Nephron (organoid): ENCODE measurements around the gene DNASE1L2.

Experiments used
- H3K27ac Mint-ChIP-seq, 3 experiments: 2 replicates each; pipeline ENCODE4 v1.8.0; 2020; ENCODE audit warnings: mixed read lengths in 3 of 3, mild to moderate bottlenecking in 2 of 3, moderate library complexity in 1 of 3
- H3K27me3 Mint-ChIP-seq: 2 replicates; pipeline ENCODE4 v1.8.0; 2021; ENCODE audit warnings: low read depth, mild to moderate bottlenecking, moderate library complexity, mixed read lengths
- H3K36me3 Mint-ChIP-seq: 2 replicates; pipeline ENCODE4 v1.8.0; 2020; ENCODE audit warnings: low read depth, mixed read lengths
- H3K4me1 Mint-ChIP-seq: 2 replicates; pipeline ENCODE4 v1.8.0; 2020; ENCODE audit warnings: mixed read lengths
- H3K4me3 Mint-ChIP-seq, 3 experiments: 2 replicates each; pipeline ENCODE4 v1.8.0; 2020; ENCODE audit warnings: mild to moderate bottlenecking in 3 of 3, mixed read lengths in 3 of 3, moderate library complexity in 2 of 3
- H3K9me3 Mint-ChIP-seq: 2 replicates; pipeline ENCODE4 v1.8.0; 2020; ENCODE audit warnings: mixed read lengths
- TF ChIP-seq, protein P1 (sequence below), 3 experiments: fragments of 200-600 bp; sonication (generic); IDR thresholded peaks; one replicate each; pipeline ENCODE4 v1.5.0; 2021; ENCODE audit warnings: antibody characterized with exemption in 3 of 3; ENCODE audit not compliant: unreplicated experiment in 3 of 3

Gene DNASE1L2

DNA sequence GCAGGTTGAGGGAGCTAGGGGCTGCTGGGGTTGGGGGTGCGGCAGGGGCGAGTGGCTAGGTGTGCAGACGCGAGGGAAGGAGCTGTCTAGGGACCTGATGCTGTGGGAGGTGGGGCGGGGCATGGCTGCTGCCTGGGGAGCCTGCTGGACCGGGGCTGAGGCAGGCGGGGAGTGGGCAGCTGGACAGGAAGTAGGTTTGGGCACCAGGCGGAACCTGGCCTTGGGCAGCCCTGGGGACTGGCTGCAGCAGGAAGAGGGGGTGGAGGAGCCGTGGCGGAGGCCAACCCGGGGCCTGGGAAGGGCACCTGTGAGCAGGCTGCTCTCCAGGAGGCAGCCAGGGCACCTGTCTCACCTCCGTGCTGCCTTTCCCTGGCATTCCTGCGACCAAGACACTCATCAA, 5.9 kb upstream of the DNASE1L2 start:
- TF ChIP-seq, protein P1, sequence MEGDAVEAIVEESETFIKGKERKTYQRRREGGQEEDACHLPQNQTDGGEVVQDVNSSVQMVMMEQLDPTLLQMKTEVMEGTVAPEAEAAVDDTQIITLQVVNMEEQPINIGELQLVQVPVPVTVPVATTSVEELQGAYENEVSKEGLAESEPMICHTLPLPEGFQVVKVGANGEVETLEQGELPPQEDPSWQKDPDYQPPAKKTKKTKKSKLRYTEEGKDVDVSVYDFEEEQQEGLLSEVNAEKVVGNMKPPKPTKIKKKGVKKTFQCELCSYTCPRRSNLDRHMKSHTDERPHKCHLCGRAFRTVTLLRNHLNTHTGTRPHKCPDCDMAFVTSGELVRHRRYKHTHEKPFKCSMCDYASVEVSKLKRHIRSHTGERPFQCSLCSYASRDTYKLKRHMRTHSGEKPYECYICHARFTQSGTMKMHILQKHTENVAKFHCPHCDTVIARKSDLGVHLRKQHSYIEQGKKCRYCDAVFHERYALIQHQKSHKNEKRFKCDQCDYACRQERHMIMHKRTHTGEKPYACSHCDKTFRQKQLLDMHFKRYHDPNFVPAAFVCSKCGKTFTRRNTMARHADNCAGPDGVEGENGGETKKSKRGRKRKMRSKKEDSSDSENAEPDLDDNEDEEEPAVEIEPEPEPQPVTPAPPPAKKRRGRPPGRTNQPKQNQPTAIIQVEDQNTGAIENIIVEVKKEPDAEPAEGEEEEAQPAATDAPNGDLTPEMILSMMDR (IDR thresholded peaks at IDR 0.05; ENCODE audit: unreplicated experiment in 3 of 3) = no peak
- Mint-ChIP-seq H3K4me1 (no peaks in the 10 kb centered on the region), H3K27me3 (peaks cover 5% of the 10 kb centered on the region), H3K4me3 (no peak overlapping the region), H3K9me3 (no peaks in the 10 kb centered on the region), H3K27ac (no peak overlapping the region), H3K36me3 (peaks cover 4% of the 10 kb centered on the region)

DNA sequence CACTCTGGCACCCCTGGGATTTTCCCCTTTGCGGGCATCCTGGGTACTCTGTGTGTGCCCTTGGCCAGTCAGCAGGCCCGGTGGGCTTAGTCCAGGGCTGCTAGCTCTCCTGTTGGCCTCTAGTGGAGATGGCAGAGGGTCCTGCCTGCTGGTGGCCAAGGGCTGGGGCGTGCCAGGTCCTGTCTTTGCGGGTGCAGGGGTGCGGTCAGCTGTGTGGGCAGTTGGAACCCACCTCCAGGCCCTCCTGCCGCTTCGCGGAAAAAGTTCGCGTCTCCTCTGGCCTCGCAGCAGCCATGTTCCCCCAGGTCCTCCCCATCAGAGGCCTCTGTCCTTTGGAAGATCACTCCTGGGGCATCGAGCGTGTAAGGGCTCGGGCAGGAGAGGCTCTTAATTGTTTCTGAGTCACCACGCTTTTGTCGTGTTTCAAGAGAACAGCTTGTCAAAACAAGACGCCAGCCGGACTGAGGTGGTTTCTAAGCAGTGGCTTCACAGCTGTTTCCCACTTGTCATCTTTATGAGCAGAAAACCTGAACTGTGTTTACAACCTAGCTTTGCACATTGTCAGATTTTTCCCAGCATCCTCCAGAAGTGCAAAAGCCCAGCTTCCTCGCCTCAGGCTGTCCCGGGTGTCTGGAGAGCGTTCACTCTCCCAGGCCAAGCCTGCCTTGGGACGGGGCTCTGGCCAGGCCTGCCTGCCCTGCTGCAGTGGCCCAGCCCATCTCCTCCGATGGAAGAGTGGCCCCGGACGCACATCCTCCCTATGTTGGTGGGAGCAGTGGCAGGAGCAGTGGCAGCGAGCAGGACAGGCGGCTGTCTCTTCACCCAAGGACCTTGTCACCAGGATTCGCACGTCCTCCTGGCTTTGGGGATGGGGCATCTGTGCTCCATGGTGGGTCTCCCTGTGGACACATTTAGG, 5.0 kb upstream of the DNASE1L2 start:
- no peaks in the 10 kb centered on the region for H3K9me3 Mint-ChIP-seq
- no peak overlapping the region for H3K4me3 Mint-ChIP-seq
- TF ChIP-seq, protein P1 (IDR thresholded peaks at IDR 0.05; ENCODE audit: unreplicated experiment in 3 of 3) = no peak
- peaks cover 14% of the 10 kb centered on the region for H3K27me3 Mint-ChIP-seq
- H3K27ac Mint-ChIP-seq = no peak overlapping the region
- H3K36me3 Mint-ChIP-seq = peaks cover 4% of the 10 kb centered on the region
- no peaks in the 10 kb centered on the region for H3K4me1 Mint-ChIP-seq

DNA sequence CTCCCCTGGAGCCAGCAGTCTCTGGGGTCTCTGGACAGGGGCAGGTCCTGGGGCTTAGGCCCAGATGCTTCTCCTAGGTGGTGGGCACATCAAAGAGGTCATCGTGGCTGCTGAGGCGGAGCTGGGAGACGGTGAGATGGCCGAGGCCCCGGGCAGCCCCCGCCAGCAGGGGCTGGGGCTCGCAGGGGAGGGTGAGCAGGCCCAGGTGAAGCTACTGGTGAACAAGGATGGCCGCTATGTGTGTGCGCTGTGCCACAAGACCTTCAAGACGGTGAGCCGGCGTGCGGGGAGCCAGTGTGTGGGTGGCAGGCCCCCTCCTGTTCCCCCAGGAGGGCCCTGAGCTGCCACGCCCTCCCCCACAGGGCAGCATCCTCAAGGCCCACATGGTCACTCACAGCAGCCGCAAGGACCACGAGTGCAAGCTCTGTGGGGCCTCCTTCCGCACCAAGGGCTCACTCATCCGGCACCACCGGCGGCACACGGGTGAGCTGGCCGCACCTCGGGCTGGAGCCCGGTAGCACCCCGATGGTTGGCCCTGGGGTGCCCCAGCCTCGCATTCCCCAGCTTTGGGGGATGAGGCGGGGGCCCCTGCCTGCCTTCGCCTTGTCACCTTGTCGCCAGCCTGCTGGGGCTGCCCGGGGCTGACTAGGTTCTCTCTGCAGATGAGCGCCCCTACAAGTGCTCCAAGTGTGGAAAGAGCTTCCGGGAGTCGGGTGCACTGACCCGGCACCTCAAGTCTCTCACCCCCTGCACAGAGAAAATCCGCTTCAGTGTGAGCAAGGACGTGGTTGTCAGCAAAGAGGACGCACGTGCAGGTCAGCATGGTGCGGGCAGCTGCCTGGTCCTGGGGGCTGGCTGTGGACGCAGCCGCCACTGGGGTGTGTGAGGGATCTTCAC, 3.9 kb upstream of the DNASE1L2 start:
- no peak overlapping the region for H3K27ac Mint-ChIP-seq
- no peaks in the 10 kb centered on the region for H3K4me1 Mint-ChIP-seq
- no peak overlapping the region for H3K4me3 Mint-ChIP-seq
- H3K27me3 Mint-ChIP-seq = peaks cover 21% of the 10 kb centered on the region
- TF ChIP-seq, protein P1 (IDR thresholded peaks at IDR 0.05; ENCODE audit: unreplicated experiment in 3 of 3) = no peak
- no peaks in the 10 kb centered on the region for H3K9me3 Mint-ChIP-seq
- H3K36me3 Mint-ChIP-seq = peaks cover 4% of the 10 kb centered on the region

DNA sequence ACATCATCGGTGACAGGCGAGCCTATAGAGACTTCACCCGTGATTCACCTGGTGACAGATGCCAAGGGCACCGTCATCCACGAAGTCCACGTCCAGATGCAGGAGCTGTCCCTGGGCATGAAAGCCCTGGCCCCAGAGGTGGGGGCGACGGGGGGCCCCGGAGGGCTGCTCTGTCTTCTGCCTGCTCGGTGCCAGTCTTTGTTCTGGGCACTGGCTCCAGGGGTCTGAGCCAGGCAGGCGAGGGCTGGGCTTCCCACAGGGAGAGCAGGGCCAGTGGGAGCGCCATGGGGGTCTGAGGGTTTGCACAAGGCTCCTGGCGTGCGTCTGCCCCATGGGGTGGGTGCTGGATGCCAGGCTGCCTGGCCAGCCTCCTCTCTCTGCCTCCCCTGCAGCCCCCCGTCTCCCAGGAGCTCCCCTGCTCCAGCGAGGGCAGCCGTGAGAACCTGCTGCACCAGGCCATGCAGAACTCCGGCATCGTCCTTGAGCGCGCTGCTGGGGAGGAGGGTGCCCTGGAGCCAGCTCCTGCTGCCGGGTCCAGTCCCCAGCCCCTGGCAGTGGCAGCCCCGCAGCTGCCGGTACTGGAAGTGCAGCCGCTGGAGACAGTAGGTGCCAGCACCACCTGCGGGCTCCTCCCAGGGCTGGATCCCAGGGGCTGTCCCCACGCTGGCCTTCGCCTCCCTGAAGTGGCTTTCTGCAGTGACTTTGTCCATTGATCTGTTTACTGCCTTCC, 3.0 kb upstream of the DNASE1L2 start:
- H3K36me3 Mint-ChIP-seq = peaks cover 4% of the 10 kb centered on the region
- H3K9me3 Mint-ChIP-seq = no peaks in the 10 kb centered on the region

More for the DNA sequence above, 3.0 kb upstream of the DNASE1L2 start:
- Mint-ChIP-seq H3K27ac (no peak overlapping the region), H3K27me3 (peaks cover 25% of the 10 kb centered on the region), H3K4me1 (no peaks in the 10 kb centered on the region), H3K4me3 (no peak overlapping the region)
- TF ChIP-seq, protein P1 (IDR thresholded peaks at IDR 0.05; ENCODE audit: unreplicated experiment in 3 of 3) = no peak
